HG03457 (cell line): ENCODE data around the gene ARL15.

Experiments
- ATAC-seq: cut with Tn5 transposase; IDR thresholded peaks from one replicate; pipeline ENCODE4 v1.9.1; 2021; ENCODE audit warnings: moderate number of reproducible peaks; ENCODE audit not compliant: unreplicated experiment

ARL15 gene

GRCh38 chr5:54254482-54255198 lies 55.7 kb downstream of the ARL15 start:
- no peak for ATAC-seq

- no peak for ATAC-seq
Observed at GRCh38 chr5:54251981-54252380, 58.4 kb downstream of the ARL15 start.

DNA sequence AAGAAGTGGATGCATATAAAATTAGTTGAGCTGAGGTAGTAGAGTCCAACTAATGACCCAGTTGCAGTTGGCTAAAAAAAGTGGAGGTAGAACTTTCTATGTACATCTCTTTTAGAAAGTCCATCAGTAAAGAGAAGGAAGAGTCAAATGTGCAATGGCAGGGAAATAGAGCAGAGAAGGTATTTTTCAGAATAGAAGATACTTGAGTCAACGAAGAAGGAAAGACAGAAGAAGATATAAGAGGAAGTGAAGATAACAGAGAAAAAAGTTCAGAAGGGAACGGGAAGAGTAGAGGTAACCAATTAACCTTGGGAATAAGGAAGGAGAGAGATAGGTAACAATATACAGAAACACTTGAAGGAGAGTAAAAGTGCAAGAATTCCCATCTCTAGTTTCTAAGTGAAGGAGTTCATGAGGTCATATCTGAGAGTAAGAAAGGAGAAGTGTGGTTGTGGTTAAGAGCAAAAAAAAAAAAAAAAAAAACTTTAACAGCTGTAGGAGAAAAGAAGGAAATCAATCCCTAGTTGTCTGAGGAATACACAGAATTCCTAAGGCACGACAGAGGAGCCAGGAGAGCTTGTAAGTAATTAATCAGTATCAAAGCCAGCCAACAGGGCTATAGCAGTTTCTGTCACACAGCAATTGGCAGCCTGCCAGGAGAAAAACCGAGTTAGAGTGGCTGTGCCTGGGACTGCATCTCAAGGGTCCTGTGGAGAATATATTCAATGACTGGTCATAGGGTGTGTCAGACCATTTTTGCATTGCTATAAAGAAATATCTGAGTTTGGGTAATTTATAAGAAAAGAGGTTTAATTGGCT lies 61.0 kb downstream of the ARL15 start:
- no peak for ATAC-seq

- ATAC-seq: no peak
Observed at GRCh38 chr5:54247226-54247625, 63.1 kb downstream of the ARL15 start.

DNA sequence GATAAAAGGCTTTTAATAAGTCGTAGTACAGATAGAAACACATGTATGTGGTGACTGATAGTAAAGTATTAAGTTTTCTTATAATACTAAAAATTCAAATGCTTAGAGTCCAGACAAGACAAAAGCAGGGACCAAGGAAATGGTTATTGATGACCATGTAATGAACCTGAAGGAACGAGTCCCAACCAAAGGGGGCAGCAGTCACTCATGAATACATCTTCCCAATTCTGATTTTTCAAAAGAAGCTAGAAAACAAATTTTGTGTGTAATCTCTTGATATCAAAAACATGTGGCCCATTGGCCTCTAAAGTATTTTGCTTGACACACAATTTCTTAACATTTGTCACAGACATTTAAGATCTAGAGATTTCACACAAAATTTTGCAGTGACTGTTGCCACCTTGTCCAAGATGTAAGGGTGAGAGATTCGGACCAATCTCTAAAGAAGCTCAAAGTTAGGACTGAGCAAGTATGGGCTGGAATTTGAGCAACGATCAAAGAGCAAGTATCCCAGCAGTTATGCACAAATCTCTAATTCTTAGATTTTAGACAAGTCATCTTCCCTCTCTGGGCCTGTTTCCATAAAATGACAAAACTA lies 66.8 kb downstream of the ARL15 start:
- ATAC-seq: no peak

- no peak for ATAC-seq
Observed at GRCh38 chr5:54242297-54242696, 68.1 kb downstream of the ARL15 start.

DNA sequence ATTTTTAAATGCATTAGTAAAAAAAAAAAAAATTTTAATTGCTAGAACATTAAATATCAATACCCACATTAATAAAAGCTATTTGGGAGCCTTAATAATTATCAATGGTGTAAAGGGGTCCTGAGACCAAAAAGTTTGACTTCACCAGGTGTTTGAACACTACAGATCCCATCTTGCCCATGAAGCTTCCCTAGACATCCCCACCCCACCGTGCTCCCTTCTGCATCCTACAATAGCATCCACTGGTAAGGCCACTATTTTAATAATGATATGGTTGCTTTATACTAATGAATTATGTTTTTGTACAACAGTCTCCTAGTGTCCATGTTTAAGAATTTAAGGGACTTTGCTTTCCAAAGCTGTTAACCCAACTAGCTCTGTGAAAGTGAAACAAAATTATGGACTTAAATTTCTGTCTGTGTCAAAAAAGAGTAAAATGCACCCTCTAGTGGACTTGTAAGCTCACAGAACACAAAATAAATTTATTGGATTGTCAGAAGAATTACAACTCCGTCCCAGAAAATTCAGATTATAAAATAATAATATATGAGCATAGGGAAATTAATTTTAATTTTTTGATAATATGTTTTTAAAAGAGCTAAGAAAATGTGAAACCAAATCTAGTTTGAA lies 76.0 kb downstream of the ARL15 start:
- ATAC-seq: no peak

- ATAC-seq: no peak
Observed at GRCh38 chr5:54230936-54231685, 79.3 kb downstream of the ARL15 start.

DNA sequence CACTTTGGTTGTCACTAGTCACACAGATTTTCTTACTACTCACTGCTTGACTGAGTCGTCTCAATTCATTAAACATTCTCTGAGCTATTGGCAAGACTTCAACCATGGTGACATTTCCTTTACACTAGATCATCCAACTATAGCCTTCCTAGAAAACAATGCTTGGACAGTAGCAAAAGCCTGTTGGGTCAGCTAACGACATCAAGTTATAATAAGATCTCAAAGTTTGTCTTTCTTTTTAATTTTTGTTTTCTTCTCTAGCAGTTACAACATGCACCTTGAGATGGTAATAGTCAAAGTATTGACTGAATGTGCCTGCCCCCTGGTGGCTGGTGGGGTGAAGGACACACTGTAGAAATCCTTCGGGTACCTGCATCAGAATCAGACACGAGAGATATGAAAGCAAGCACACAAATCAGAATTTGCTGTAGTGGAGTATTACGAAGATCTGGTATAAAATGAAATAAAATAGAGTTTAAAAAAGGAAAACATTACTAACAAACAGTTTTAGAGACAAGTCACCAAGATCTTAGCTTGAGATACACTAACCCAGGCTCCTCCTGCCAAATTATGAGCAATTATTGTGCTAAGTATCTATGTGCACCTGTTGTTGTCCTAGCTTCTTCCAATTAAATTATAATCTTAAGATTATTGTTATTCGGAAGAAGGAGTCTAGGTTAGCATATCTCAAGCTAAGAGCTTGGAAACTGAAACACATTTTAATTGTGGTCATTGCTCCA lies 81.2 kb downstream of the ARL15 start:
- ATAC-seq: peak; percentile 80

DNA sequence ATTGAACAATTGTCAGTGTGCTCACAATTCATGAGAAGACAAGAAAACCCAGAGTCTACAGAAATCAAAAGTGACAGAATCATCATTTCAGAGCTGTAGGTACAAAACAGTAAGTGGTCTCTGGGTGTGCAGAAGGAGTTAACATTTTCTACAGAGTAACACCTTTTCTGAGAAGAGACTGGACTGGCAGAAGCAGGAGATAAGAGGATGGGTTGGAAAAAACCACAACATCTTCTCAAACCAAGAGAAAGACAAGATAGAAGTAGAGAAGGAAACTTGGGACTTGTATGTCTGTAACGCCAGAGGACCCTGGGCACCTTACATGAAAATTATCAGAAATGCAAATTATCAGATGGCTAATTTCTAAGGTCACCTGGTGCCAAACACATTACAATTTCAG lies 82.6 kb downstream of the ARL15 start:
- ATAC-seq: no peak

DNA sequence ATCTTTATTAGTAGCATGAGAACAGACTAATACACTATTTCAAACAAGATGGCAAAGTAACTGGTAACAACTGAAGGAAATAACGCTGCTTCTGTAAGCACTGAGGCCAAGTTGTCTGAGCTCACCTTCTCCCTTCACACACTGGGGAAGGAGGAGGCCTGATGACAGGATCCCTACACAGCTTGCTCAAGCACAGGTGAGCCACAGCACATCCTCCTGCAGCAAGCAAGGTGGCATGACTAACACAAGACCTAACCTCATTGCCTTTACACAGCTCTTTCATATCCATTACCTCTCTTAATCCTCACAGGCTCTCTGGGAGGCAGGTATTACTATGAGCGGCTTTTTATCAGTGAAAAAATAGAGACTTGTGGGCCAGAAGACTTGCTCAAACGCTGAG lies 83.3 kb downstream of the ARL15 start:
- ATAC-seq: no peak

- no peak for ATAC-seq
Observed at GRCh38 chr5:54226215-54226614, 84.2 kb downstream of the ARL15 start.

DNA sequence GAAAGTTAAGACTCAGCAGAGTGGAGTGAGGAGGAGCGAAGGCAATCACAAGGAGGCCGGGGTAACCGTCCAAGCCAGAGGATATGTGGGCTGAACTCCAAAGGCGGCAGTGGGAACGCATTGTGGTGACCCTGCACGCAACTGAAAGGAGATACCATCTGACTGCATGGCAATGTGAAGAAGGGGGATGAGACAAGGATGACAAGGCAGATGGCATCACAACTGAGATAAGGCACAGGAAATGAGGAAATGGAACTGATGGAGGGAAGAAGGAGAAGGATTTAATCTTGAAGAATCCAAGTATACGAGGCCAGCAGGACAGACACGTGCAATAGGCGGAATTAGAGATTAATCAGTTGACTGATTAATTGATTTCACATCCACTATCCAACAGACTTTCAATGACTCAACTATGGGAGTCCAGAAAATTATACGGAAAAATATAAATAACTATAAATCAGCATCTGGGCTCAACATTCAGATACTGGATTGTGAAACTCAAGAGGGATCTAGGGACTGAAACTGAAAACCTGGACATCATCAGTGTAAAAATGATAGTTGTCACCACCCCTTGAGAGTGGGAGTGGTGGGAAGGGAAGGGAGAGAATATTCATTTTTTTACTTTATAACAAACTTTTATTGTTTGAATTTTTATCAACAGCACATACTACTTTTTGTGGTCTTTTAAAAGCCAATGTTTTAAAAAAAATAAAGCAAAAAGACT lies 86.1 kb downstream of the ARL15 start:
- no peak for ATAC-seq

DNA sequence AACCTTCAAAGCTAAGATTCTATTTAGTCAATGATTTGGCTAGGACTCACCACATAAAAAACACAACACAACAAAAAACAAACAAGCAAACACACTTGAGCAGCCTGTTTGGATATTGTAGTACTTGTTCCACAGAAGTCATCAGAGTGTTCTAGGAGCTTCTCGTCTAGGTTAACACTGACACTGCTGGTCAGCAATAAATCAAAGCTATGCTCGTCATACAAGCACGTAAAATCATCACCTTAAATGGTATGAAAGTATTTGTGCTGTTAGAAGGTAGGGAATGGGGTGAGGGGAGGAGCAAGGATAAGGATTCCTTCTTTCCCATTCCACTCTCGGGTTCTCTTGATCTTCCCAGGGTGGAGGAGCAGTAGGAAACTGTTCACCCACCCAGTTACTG lies 88.0 kb downstream of the ARL15 start:
- ATAC-seq: no peak

GRCh38 chr5:54221135-54221534 lies 89.2 kb downstream of the ARL15 start:
- no peak for ATAC-seq

- ATAC-seq: no peak
Observed at GRCh38 chr5:54220230-54221040, 89.9 kb downstream of the ARL15 start.

DNA sequence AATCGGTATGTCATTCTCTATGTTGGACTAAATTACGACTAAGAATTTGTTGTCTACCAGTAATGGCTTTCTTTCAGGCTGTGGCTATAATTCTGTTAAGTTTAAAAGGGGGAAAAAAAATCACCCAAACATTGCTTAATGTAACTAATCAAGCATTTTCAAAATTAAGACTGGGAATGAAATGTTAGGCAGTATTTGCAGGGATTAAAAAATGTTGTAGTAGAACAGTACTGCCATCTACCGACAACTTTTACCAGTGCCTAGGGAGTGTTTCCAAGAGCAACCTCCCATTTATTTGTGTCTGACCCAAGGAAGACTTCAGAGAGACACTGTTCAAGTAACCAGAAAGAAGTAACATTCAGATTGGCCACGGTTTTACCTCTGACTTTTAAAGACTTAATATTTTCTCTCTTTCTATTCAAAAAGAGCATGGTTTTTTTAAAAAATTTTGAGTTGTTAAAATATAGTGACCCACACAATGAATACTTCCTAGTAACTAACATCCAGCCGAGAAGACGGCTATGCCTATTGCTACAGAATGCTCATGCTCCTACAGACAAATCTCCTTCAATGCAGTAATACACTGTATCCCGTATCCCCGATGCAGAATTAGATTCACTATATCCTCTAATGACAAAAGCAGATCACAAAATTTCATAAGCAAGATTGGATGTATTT lies 92.4 kb downstream of the ARL15 start:
- no peak for ATAC-seq

DNA sequence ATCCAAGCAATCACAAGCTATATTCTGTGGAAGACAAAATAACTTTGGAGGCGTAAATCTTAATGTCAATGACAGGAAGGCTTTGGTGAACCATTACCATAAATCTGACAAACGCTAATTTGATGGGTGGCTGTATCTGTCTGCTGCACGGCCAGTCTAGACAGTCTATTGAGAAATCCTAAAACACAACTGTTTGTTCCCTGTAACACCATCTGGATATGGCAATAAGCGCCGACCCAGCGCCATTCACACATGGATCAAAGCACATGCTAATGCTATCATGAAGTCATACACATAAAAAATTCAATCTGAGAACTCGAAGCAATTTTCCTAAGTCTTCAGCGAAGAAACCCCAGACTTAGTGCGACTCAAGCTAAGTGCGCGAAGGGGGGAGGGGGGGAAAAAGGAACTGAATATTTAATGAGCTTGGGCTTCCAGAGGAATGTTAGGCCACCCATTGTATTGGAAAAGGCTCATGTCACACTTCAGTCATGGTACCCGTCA lies 95.1 kb downstream of the ARL15 start:
- no peak for ATAC-seq
